Spleen (tissue), 7 donors: ENCODE results near the gene NR2C2AP.

Experiments used
- CTCF ChIP-seq, 11 experiments: fragments of 200-600 bp in 7 of 11; fragments of 450-650 bp in 4 of 11; sonication (generic) in 4 of 11; IDR thresholded peaks in 8 of 11; conservative IDR thresholded peaks in 3 of 11; 1 replicate in 7 of 11; 2 replicates in 4 of 11; pipeline versions ENCODE4 v1.4.0 to v1.8.0; 2016 to 2021; ENCODE audit warnings: antibody characterized with exemption in 11 of 11, inconsistent platforms in 4 of 11, mild to moderate bottlenecking in 1 of 11
- POLR2A ChIP-seq, 3 donors: fragments of 450-650 bp; IDR thresholded peaks; one replicate each; pipeline ENCODE4 v1.5.1; 2017; ENCODE audit warnings: antibody characterized with exemption in 3 of 3, mild to moderate bottlenecking in 1 of 3
- POLR2AphosphoS5 ChIP-seq, 3 donors: sonication (generic); formaldehyde crosslinking; IDR thresholded peaks; one replicate each; pipeline ENCODE4 v1.5.1; 2017; ENCODE audit warnings: antibody characterized with exemption in 3 of 3
- donor health status: DM: no; HTN: no; CAD: no; lungs with moderate emphysema.
- donor health status: DM: no; HTN: no; CAD: no.
- donor health status: DM: no; HTN: no; CAD: no.

- TF ChIP-seq POLR2A (IDR thresholded peaks at IDR 0.05) = no peak
- peak in 9 of 11 experiments; percentile 24 to 71 (median 60) for TF ChIP-seq CTCF (IDR thresholded peaks at IDR 0.05 in 8 of 11, conservative IDR thresholded peaks at IDR 0.05 in 3 of 11)
- peak in 2 of 3 donors; percentile 28 to 47 for TF ChIP-seq POLR2AphosphoS5 (IDR thresholded peaks at IDR 0.05)
These were observed 17.1 kb downstream of the NR2C2AP start for GRCh38 chr19:19185853-19186740.
